Measurements from ENCODE around the gene SPEN.
"Not testable (repeated sequence)": the region's sequence is repeated elsewhere in the genome, so short reads cannot be mapped to it uniquely, and the experiment has no call there.

The SPEN gene

GRCh38 chr1:15886611-15887167 lies 39.2 kb downstream of the SPEN start:
- H3K4me3 ChIP-seq (ENCODE audit: low read length): peak overlapping the region; percentile 2
- H3K27ac ChIP-seq (ENCODE audit: low read length): no peak overlapping the region
- no peak overlapping the region for H3K9ac ChIP-seq (ENCODE audit: low read length)
- H3K4me1 ChIP-seq (ENCODE audit: control insufficient read depth, low read depth, low read length): peaks cover 15% of the 10 kb centered on the region
- H3K36me3 ChIP-seq (ENCODE audit: control insufficient read depth, low read depth, low read length): no peaks in the 10 kb centered on the region
- H3K27me3 ChIP-seq (ENCODE audit: control insufficient read depth, insufficient read depth, low read length): no peaks in the 10 kb centered on the region
- no peaks in the 10 kb centered on the region for H3K9me3 ChIP-seq (ENCODE audit: control insufficient read depth, low read depth, low read length)

GRCh38 chr1:15892857-15893599 lies 45.5 kb downstream of the SPEN start:
- not testable (repeated sequence) for H3K9ac ChIP-seq (ENCODE audit: low read length); H3K27ac ChIP-seq (ENCODE audit: low read length); H3K4me1 ChIP-seq (ENCODE audit: control insufficient read depth, low read depth, low read length); H3K9me3 ChIP-seq (ENCODE audit: control insufficient read depth, low read depth, low read length); H3K4me3 ChIP-seq (ENCODE audit: low read length); H3K27me3 ChIP-seq (ENCODE audit: control insufficient read depth, insufficient read depth, low read length); H3K36me3 ChIP-seq (ENCODE audit: control insufficient read depth, low read depth, low read length)

- Histone ChIP-seq H3K9me3 (ENCODE audit: control insufficient read depth, low read depth, low read length) (no peaks in the 10 kb centered on the region), H3K27me3 (ENCODE audit: control insufficient read depth, insufficient read depth, low read length) (no peaks in the 10 kb centered on the region), H3K27ac (ENCODE audit: low read length) (no peak overlapping the region), H3K36me3 (ENCODE audit: control insufficient read depth, low read depth, low read length) (no peaks in the 10 kb centered on the region), H3K4me1 (ENCODE audit: control insufficient read depth, low read depth, low read length) (no peaks in the 10 kb centered on the region), H3K9ac (ENCODE audit: low read length) (no peak overlapping the region), H3K4me3 (ENCODE audit: low read length) (no peak overlapping the region)
Measured at GRCh38 chr1:15895233-15895632, 47.7 kb downstream of the SPEN start.

- not testable (repeated sequence) for H3K4me3 ChIP-seq (ENCODE audit: low read length); H3K9me3 ChIP-seq (ENCODE audit: control insufficient read depth, low read depth, low read length); H3K9ac ChIP-seq (ENCODE audit: low read length); H3K4me1 ChIP-seq (ENCODE audit: control insufficient read depth, low read depth, low read length); H3K27me3 ChIP-seq (ENCODE audit: control insufficient read depth, insufficient read depth, low read length); H3K36me3 ChIP-seq (ENCODE audit: control insufficient read depth, low read depth, low read length); H3K27ac ChIP-seq (ENCODE audit: low read length)
Measured at GRCh38 chr1:15896841-15897610, 49.5 kb downstream of the SPEN start.

- Histone ChIP-seq H3K27me3 (ENCODE audit: control insufficient read depth, insufficient read depth, low read length) (no peaks in the 10 kb centered on the region), H3K4me1 (ENCODE audit: control insufficient read depth, low read depth, low read length) (peaks cover 6% of the 10 kb centered on the region), H3K27ac (ENCODE audit: low read length) (no peak overlapping the region)
Measured at GRCh38 chr1:15899266-15899665, 51.8 kb downstream of the SPEN start.

GRCh38 chr1:15900662-15901279 lies 53.3 kb downstream of the SPEN start:
- no peak overlapping the region for H3K27ac ChIP-seq (ENCODE audit: low read length)
- H3K9ac ChIP-seq (ENCODE audit: low read length): no peak overlapping the region
- H3K36me3 ChIP-seq (ENCODE audit: control insufficient read depth, low read depth, low read length): no peaks in the 10 kb centered on the region

More at GRCh38 chr1:15899266-15899665, 51.8 kb downstream of the SPEN start:
- Histone ChIP-seq H3K36me3 (ENCODE audit: control insufficient read depth, low read depth, low read length) (no peaks in the 10 kb centered on the region), H3K4me3 (ENCODE audit: low read length) (no peak overlapping the region), H3K9ac (ENCODE audit: low read length) (no peak overlapping the region), H3K9me3 (ENCODE audit: control insufficient read depth, low read depth, low read length) (no peaks in the 10 kb centered on the region)

GRCh38 chr1:15902882-15903281 lies 55.4 kb downstream of the SPEN start:
- no peak overlapping the region for H3K4me3 ChIP-seq (ENCODE audit: low read length)
- no peak overlapping the region for H3K27ac ChIP-seq (ENCODE audit: low read length)
- no peaks in the 10 kb centered on the region for H3K27me3 ChIP-seq (ENCODE audit: control insufficient read depth, insufficient read depth, low read length)
- H3K36me3 ChIP-seq (ENCODE audit: control insufficient read depth, low read depth, low read length): no peaks in the 10 kb centered on the region
- H3K4me1 ChIP-seq (ENCODE audit: control insufficient read depth, low read depth, low read length): peaks cover 6% of the 10 kb centered on the region
- H3K9me3 ChIP-seq (ENCODE audit: control insufficient read depth, low read depth, low read length): no peaks in the 10 kb centered on the region
- H3K9ac ChIP-seq (ENCODE audit: low read length): no peak overlapping the region

More at GRCh38 chr1:15900662-15901279, 53.3 kb downstream of the SPEN start:
- Histone ChIP-seq H3K27me3 (ENCODE audit: control insufficient read depth, insufficient read depth, low read length) (no peaks in the 10 kb centered on the region), H3K4me3 (ENCODE audit: low read length) (no peak overlapping the region), H3K4me1 (ENCODE audit: control insufficient read depth, low read depth, low read length) (peaks cover 6% of the 10 kb centered on the region), H3K9me3 (ENCODE audit: control insufficient read depth, low read depth, low read length) (no peaks in the 10 kb centered on the region)

GRCh38 chr1:15908597-15908996 lies 61.1 kb downstream of the SPEN start:
- Histone ChIP-seq H3K27ac (ENCODE audit: low read length) (no peak overlapping the region), H3K4me1 (ENCODE audit: control insufficient read depth, low read depth, low read length) (no peaks in the 10 kb centered on the region), H3K4me3 (ENCODE audit: low read length) (no peak overlapping the region), H3K36me3 (ENCODE audit: control insufficient read depth, low read depth, low read length) (peaks cover 17% of the 10 kb centered on the region), H3K9me3 (ENCODE audit: control insufficient read depth, low read depth, low read length) (no peaks in the 10 kb centered on the region), H3K27me3 (ENCODE audit: control insufficient read depth, insufficient read depth, low read length) (no peaks in the 10 kb centered on the region), H3K9ac (ENCODE audit: low read length) (no peak overlapping the region)

GRCh38 chr1:15911141-15911540 lies 63.6 kb downstream of the SPEN start:
- Histone ChIP-seq H3K27ac (ENCODE audit: low read length) (no peak overlapping the region), H3K9me3 (ENCODE audit: control insufficient read depth, low read depth, low read length) (no peaks in the 10 kb centered on the region), H3K4me3 (ENCODE audit: low read length) (no peak overlapping the region), H3K36me3 (ENCODE audit: control insufficient read depth, low read depth, low read length) (peaks cover 24% of the 10 kb centered on the region), H3K4me1 (ENCODE audit: control insufficient read depth, low read depth, low read length) (no peaks in the 10 kb centered on the region), H3K27me3 (ENCODE audit: control insufficient read depth, insufficient read depth, low read length) (no peaks in the 10 kb centered on the region), H3K9ac (ENCODE audit: low read length) (no peak overlapping the region)

GRCh38 chr1:15911927-15912326 lies 64.4 kb downstream of the SPEN start:
- Histone ChIP-seq H3K27ac (ENCODE audit: low read length) (no peak overlapping the region), H3K27me3 (ENCODE audit: control insufficient read depth, insufficient read depth, low read length) (no peaks in the 10 kb centered on the region), H3K9ac (ENCODE audit: low read length) (no peak overlapping the region), H3K4me3 (ENCODE audit: low read length) (no peak overlapping the region), H3K9me3 (ENCODE audit: control insufficient read depth, low read depth, low read length) (no peaks in the 10 kb centered on the region), H3K4me1 (ENCODE audit: control insufficient read depth, low read depth, low read length) (no peaks in the 10 kb centered on the region), H3K36me3 (ENCODE audit: control insufficient read depth, low read depth, low read length) (peaks cover 31% of the 10 kb centered on the region)

GRCh38 chr1:15913607-15914006 lies 66.1 kb downstream of the SPEN start:
- not testable (repeated sequence) for H3K27me3 ChIP-seq (ENCODE audit: control insufficient read depth, insufficient read depth, low read length); H3K9ac ChIP-seq (ENCODE audit: low read length); H3K9me3 ChIP-seq (ENCODE audit: control insufficient read depth, low read depth, low read length); H3K4me1 ChIP-seq (ENCODE audit: control insufficient read depth, low read depth, low read length); H3K27ac ChIP-seq (ENCODE audit: low read length); H3K4me3 ChIP-seq (ENCODE audit: low read length)
- H3K36me3 ChIP-seq (ENCODE audit: control insufficient read depth, low read depth, low read length): peaks cover 36% of the 10 kb centered on the region
